SH-SY5Y (cell line): ENCODE results near the gene PLEKHA6.

Experiments used
- GATA2 ChIP-seq: IDR thresholded peaks from 2 replicates; pipeline ENCODE4 v1.6.1; 2011; ENCODE audit warnings: mild to moderate bottlenecking, low read depth, low read length
- GATA3 ChIP-seq: IDR thresholded peaks from 2 replicates; pipeline ENCODE4 v1.6.1; 2011; ENCODE audit warnings: low read depth, mild to moderate bottlenecking, low read length, moderate library complexity

GRCh38 chr1:204206121-204206520 lies 153.6 kb downstream of the PLEKHA6 start:
- TF ChIP-seq GATA3, result no peak
- no peak for TF ChIP-seq GATA2
